HepG2 (cell line): Measurements from ENCODE around the gene FAM78A. TPM values are rescaled to one million over a fixed set of nuclear protein-coding genes. Genes with fewer than 3 reads are reported as not detected.

ENCODE experiments used
- ATAC-seq: fragments of 200-7000 bp; cut with Tn5 transposase; 3 replicates; pipeline ENCODE4 v1.9.1; 2020; ENCODE audit warnings: mild to moderate bottlenecking, moderate library complexity
- BruUV-seq: library from RNA; stranded (reverse); fragments of 400-500 nt; replicated peaks from 2 replicates; lab custom pipeline; 2021; lab: Mats Ljungman, UMichigan
- CTCF ChIA-PET: fragments of 300-600 bp; formaldehyde crosslinking; extraction: SDS; loops from one replicate; lab custom pipeline; 2021; ENCODE audit warnings: low total read pairs, inconsistent platforms, low intra/inter-chr PET ratio; lab: Yijun Ruan, JAX
- POLR2A ChIA-PET: fragments of 350-600 bp; sonication (Branson Sonifier 250); formaldehyde crosslinking; loops from one replicate; lab custom pipeline; 2020; ENCODE audit warnings: antibody characterized with exemption, inconsistent platforms; lab: Yijun Ruan, JAX
- DNase-seq: peaks from one replicate; pipeline ENCODE4 v3.0.0-alpha.2; 2015; ENCODE audit warnings: low spot score
- FAIRE-seq: peaks from 3 replicates; lab custom pipeline; 2011; peaks lifted over from hg19 to GRCh38; lab: Jason Lieb, UNC
- H2AFZ ChIP-seq: one replicate; pipeline ENCODE4 v1.6.1; 2011; ENCODE audit warnings: low read length, inconsistent platforms
- H3K27ac ChIP-seq: fragments of 300-600 bp; 3 replicates; pipeline ENCODE4 v1.8.0; 2011; ENCODE audit warnings: mixed run types, mild to moderate bottlenecking, mixed read lengths, low read length, inconsistent platforms; ENCODE audit not compliant: insufficient read depth; ENCODE audit errors: extremely low read length
- H3K27me3 ChIP-seq, 2 experiments: fragments of 200-600 bp in 1 of 2; 2 replicates in 1 of 2; 3 replicates in 1 of 2; pipeline versions ENCODE4 v1.6.0 to v1.8.0; 2011; ENCODE audit warnings: low read length in 2 of 2, mild to moderate bottlenecking in 2 of 2, moderate library complexity in 2 of 2, inconsistent platforms in 1 of 2; ENCODE audit not compliant: insufficient read depth in 2 of 2, control insufficient read depth in 1 of 2
- H3K36me3 ChIP-seq, 2 experiments: fragments of 200-600 bp in 1 of 2; replicated peaks in 1 of 2; 2 replicates in 1 of 2; 3 replicates in 1 of 2; pipeline versions ENCODE4 v1.5.1 to v1.8.0; 2011; ENCODE audit warnings: low read length in 2 of 2, inconsistent platforms in 1 of 2; ENCODE audit not compliant: insufficient read depth in 2 of 2, control insufficient read depth in 1 of 2
- H3K4me1 ChIP-seq: 2 replicates; pipeline ENCODE4 v1.5.1; 2012; ENCODE audit warnings: low read length, inconsistent platforms; ENCODE audit not compliant: insufficient read depth
- H3K4me2 ChIP-seq: 2 replicates; pipeline ENCODE4 v1.6.0; 2011; ENCODE audit warnings: low read depth, low read length, inconsistent platforms
- H3K4me3 ChIP-seq, 3 experiments: fragments of 200-600 bp in 1 of 3; sonication (generic), shearing (Covaris generic) in 1 of 3; replicated peaks in 1 of 3; 2 replicates each; pipeline ENCODE4 v1.5.1; 2011 to 2016; ENCODE audit warnings: low read length in 3 of 3, inconsistent platforms in 2 of 3, low read depth in 2 of 3, mild to moderate bottlenecking in 2 of 3, control low read depth in 1 of 3, mixed read lengths in 1 of 3; ENCODE audit not compliant: insufficient read depth in 1 of 3
- H3K79me2 ChIP-seq: one replicate; pipeline ENCODE4 v1.6.1; 2011; ENCODE audit warnings: low read length, inconsistent platforms; ENCODE audit not compliant: insufficient read depth
- H3K9ac ChIP-seq: 2 replicates; pipeline ENCODE4 v1.6.0; 2011; ENCODE audit warnings: mild to moderate bottlenecking, low read depth, low read length, inconsistent platforms; ENCODE audit not compliant: insufficient read depth
- H3K9me3 ChIP-seq: 2 replicates; pipeline ENCODE4 v1.5.1; 2012; ENCODE audit warnings: mild to moderate bottlenecking, low read length
- H4K20me1 ChIP-seq: 2 replicates; pipeline ENCODE4 v1.6.0; 2011; ENCODE audit warnings: inconsistent platforms, mild to moderate bottlenecking, low read length, moderate library complexity; ENCODE audit not compliant: insufficient read depth
- EEA1 ChIP-seq: sonication (generic); formaldehyde crosslinking; IDR thresholded peaks from 2 replicates; pipeline ENCODE4 v1.5.1; 2020; ENCODE audit warnings: mild to moderate bottlenecking, missing genetic modification reagents, borderline replicate concordance
- HOXD1 ChIP-seq: sonication (generic); formaldehyde crosslinking; IDR thresholded peaks from 2 replicates; pipeline ENCODE4 v1.5.0; 2020; ENCODE audit warnings: missing genetic modification reagents
- MATR3 ChIP-seq: sonication (generic); formaldehyde crosslinking; IDR thresholded peaks from 2 replicates; pipeline ENCODE4 v1.4.0; 2020; ENCODE audit warnings: missing genetic modification reagents
- NR1H2 ChIP-seq: sonication (generic); formaldehyde crosslinking; IDR thresholded peaks from 2 replicates; pipeline ENCODE4 v1.8.1; 2022; ENCODE audit warnings: low read depth, missing genetic modification reagents, borderline replicate concordance
- SMAD9 ChIP-seq: sonication (generic); formaldehyde crosslinking; IDR thresholded peaks from 2 replicates; pipeline ENCODE4 v1.5.1; 2020; ENCODE audit warnings: mild to moderate bottlenecking, missing genetic modification reagents
- TBX3 ChIP-seq: fragments of 450-650 bp; IDR thresholded peaks from 2 replicates; pipeline ENCODE4 v1.6.1; 2017; ENCODE audit warnings: antibody characterized with exemption, mild to moderate bottlenecking, inconsistent platforms, borderline replicate concordance
- TCF12 ChIP-seq, 2 experiments: fragments of 450-650 bp in 1 of 2; sonication (generic) in 1 of 2; formaldehyde crosslinking in 1 of 2; IDR thresholded peaks; 2 replicates each; pipeline versions ENCODE4 v1.6.1 to v1.8.0; 2017 to 2022; ENCODE audit warnings: antibody characterized with exemption in 1 of 2, mild to moderate bottlenecking in 1 of 2, missing genetic modification reagents in 1 of 2, moderate library complexity in 1 of 2
- XBP1 ChIP-seq: sonication (generic); formaldehyde crosslinking; IDR thresholded peaks from 2 replicates; pipeline ENCODE4 v1.5.0; 2020; ENCODE audit warnings: missing genetic modification reagents
- ZNF121 ChIP-seq: sonication (generic); formaldehyde crosslinking; IDR thresholded peaks from 2 replicates; pipeline ENCODE4 v1.5.0; 2020; ENCODE audit warnings: mild to moderate bottlenecking, missing genetic modification reagents
- ZNF296 ChIP-seq: sonication (generic); formaldehyde crosslinking; conservative IDR thresholded peaks from 2 replicates; pipeline ENCODE4 v1.5.0; 2020; ENCODE audit warnings: mild to moderate bottlenecking, missing genetic modification reagents
- ZNF460 ChIP-seq: sonication (generic); formaldehyde crosslinking; IDR thresholded peaks from 2 replicates; pipeline ENCODE4 v1.5.1; 2020; ENCODE audit warnings: missing genetic modification reagents, mild to moderate bottlenecking, borderline replicate concordance
- ZNF572 ChIP-seq: sonication (generic); formaldehyde crosslinking; IDR thresholded peaks from 2 replicates; pipeline ENCODE4 v1.5.1; 2020; ENCODE audit warnings: mild to moderate bottlenecking, missing genetic modification reagents
- WGBS: methylation state at CpG from one replicate; pipeline ENCODE4 v1.1.6; 2017; ENCODE audit warnings: low lambda C conversion rate; 5-methylcytosine and 5-hydroxymethylcytosine counted together
- in situ Hi-C: cut with HindIII; loops from 2 replicates; pipeline ENCODE4 v1.10.0; 2017; ENCODE audit warnings: low pct_unique_long_range_greater_than_20kb; ENCODE audit not compliant: extremely low pct_ligation_motif_present
- intact Hi-C: fragments of 100-400 bp; cut with micrococcal nuclease; formaldehyde crosslinking; loops from one replicate; pipeline ENCODE4 v1.10.0; 2022; ENCODE audit not compliant: unreplicated experiment
- polyA plus RNA-seq, 8 experiments: library from polyadenylated mRNA; depleted of rRNA in 3 of 8; stranded (reverse) in 7 of 8; unstranded in 1 of 8; fragments of >200 nt; fragmentation: Illumina TruSeq in 4 of 8; extraction: Trizol in 4 of 8; gene quantifications; 2 replicates each; pipeline versions ENCODE4 v1.2.1 to v1.2.3, GENCODE V29; 2011 to 2016; ENCODE audit warnings: low read depth in 4 of 8, missing spikeins in 1 of 8, mixed read lengths in 1 of 8; ENCODE audit not compliant: insufficient read depth in 1 of 8
- total RNA-seq, 5 experiments: library from RNA; depleted of rRNA; stranded (reverse); fragments of >200 nt; fragmentation: Illumina TruSeq; extraction: Trizol; gene quantifications; 2 replicates each; pipeline ENCODE4 v1.2.3, GENCODE V29; 2016; ENCODE audit warnings: low read depth in 1 of 5
- TF ChIP-seq, protein P1 (sequence below): sonication (generic); formaldehyde crosslinking; IDR thresholded peaks from 2 replicates; pipeline ENCODE4 v1.5.0; 2020; ENCODE audit warnings: mild to moderate bottlenecking, missing genetic modification reagents, borderline replicate concordance
- TF ChIP-seq, protein P2 (sequence below): IDR thresholded peaks from 2 replicates; pipeline ENCODE4 v1.6.1; 2016; ENCODE audit warnings: missing compliant biosample characterization, missing genetic modification reagents, borderline replicate concordance
- TF ChIP-seq, protein P3 (sequence below): sonication (generic); formaldehyde crosslinking; IDR thresholded peaks from 2 replicates; pipeline ENCODE4 v1.5.0; 2020; ENCODE audit warnings: mild to moderate bottlenecking, missing genetic modification reagents

FAM78A gene
- total and polyA plus RNA-seq, 2 of the 13 experiments (the other 11 are each of a cell fraction or from before 2014, with no cell fraction given) = 0.18 to 0.62 TPM

DNA sequence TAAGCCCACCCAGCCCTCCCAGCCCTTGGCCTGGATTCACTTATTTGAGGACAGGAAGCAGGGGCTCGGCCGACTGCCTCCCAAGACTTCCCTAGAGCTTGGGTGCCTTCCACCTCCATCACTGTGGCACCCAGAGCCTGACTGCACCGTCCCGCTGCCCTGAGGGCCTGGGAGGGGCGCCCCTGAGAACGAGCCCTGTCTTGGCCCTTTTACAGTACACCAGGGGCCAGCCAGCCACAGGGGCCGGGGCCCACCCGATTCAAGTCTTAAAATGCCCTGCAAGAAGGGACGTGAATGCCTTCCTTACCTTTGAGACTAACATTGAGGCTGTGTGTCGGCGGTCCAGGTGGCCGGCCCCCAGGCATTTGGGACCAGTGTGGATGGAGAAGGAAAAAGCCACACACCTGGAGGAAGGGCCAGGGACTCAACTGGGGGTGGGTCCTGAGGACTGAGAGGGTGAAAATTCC lies 16.8 kb downstream of the FAM78A start (continued):
- TF ChIP-seq, protein P1, sequence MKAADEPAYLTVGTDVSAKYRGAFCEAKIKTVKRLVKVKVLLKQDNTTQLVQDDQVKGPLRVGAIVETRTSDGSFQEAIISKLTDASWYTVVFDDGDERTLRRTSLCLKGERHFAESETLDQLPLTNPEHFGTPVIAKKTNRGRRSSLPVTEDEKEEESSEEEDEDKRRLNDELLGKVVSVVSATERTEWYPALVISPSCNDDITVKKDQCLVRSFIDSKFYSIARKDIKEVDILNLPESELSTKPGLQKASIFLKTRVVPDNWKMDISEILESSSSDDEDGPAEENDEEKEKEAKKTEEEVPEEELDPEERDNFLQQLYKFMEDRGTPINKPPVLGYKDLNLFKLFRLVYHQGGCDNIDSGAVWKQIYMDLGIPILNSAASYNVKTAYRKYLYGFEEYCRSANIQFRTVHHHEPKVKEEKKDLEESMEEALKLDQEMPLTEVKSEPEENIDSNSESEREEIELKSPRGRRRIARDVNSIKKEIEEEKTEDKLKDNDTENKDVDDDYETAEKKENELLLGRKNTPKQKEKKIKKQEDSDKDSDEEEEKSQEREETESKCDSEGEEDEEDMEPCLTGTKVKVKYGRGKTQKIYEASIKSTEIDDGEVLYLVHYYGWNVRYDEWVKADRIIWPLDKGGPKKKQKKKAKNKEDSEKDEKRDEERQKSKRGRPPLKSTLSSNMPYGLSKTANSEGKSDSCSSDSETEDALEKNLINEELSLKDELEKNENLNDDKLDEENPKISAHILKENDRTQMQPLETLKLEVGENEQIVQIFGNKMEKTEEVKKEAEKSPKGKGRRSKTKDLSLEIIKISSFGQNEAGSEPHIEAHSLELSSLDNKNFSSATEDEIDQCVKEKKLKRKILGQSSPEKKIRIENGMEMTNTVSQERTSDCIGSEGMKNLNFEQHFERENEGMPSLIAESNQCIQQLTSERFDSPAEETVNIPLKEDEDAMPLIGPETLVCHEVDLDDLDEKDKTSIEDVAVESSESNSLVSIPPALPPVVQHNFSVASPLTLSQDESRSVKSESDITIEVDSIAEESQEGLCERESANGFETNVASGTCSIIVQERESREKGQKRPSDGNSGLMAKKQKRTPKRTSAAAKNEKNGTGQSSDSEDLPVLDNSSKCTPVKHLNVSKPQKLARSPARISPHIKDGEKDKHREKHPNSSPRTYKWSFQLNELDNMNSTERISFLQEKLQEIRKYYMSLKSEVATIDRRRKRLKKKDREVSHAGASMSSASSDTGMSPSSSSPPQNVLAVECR (CRISPR knock-in tag) = no peak
- TF ChIP-seq, protein P2, sequence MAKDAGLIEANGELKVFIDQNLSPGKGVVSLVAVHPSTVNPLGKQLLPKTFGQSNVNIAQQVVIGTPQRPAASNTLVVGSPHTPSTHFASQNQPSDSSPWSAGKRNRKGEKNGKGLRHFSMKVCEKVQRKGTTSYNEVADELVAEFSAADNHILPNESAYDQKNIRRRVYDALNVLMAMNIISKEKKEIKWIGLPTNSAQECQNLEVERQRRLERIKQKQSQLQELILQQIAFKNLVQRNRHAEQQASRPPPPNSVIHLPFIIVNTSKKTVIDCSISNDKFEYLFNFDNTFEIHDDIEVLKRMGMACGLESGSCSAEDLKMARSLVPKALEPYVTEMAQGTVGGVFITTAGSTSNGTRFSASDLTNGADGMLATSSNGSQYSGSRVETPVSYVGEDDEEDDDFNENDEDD = no peak
- TF ChIP-seq MATR3 = no peak

DNA sequence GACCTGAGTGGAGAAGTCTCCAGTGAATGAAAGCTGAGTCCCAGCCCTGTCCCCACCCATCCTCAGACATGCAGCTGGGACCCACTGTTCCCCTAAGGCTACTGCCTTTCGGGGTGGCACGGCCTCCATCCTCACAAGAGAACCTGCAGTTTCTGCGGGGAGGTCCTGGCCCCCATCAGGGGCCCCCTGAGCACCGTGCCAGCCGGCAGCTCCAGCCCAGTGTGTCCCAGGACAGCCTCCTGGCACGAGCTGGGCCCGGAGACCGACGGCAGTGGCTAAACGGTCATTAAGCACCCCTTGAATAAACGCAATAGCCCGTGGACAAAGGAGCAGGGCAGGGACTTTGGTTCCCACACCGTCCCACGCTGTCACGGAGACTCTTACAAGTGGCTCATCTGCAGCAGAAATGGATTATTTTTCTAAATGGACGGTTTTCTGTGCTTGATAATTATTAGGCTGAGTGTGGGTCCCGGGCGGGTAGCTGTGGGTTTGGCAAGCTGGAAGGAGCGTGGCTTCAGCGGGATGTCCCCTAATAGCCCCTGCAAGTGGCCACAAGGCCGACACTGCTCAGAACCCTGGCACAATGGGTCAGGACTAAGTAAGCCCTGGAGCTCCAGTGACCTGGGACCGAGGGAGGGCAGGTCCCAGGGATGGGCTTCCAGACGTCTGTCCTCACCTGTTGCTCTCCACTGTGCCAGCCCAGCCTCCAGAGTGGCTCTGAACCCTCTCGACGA lies 17.4 kb downstream of the FAM78A start:
- no peak for DNase-seq
- Histone ChIP-seq H3K9me3 (no peaks in the 10 kb centered on the region), H3K4me3 (no peak overlapping the region), H4K20me1 (no peaks in the 10 kb centered on the region), H3K79me2 (no peaks in the 10 kb centered on the region), H3K27me3 (peaks cover 12 to 49% of the 10 kb centered on the region in 2 experiments; a peak in 4 of 5 replicates), H2AFZ (no peak overlapping the region), H3K36me3 (no peaks in the 10 kb centered on the region), H3K9ac (no peak overlapping the region), H3K27ac (no peak overlapping the region), H3K4me2 (no peak overlapping the region), H3K4me1 (peaks cover 29% of the 10 kb centered on the region)
- CTCF ChIA-PET = no interaction called here
- intact Hi-C loops (no loop called here), in situ Hi-C loops (no loop called here)
- no peak for FAIRE-seq
- BruUV-seq = no TSS peak
- ATAC-seq = no peak; the same call in 2 of the 3 replicates
- POLR2A ChIA-PET = no interaction called here
- 15% methylated on average over 9 of the region's 25 CpGs for WGBS
- no peak for TF ChIP-seq HOXD1 (CRISPR knock-in tag)
- no peak for TF ChIP-seq SMAD9 (CRISPR knock-in tag)
- no peak for TF ChIP-seq EEA1 (CRISPR knock-in tag)
- TF ChIP-seq ZNF460 (CRISPR knock-in tag) = no peak
- TF ChIP-seq ZNF121 = no peak
- TF ChIP-seq TCF12 (IDR thresholded peaks at IDR 0.05) = no peak
- no peak for TF ChIP-seq TCF12 (CRISPR knock-in tag; IDR thresholded peaks at IDR 0.05)
- TF ChIP-seq TBX3 = no peak
- no peak for TF ChIP-seq ZNF572 (CRISPR knock-in tag)
- TF ChIP-seq, protein P3, sequence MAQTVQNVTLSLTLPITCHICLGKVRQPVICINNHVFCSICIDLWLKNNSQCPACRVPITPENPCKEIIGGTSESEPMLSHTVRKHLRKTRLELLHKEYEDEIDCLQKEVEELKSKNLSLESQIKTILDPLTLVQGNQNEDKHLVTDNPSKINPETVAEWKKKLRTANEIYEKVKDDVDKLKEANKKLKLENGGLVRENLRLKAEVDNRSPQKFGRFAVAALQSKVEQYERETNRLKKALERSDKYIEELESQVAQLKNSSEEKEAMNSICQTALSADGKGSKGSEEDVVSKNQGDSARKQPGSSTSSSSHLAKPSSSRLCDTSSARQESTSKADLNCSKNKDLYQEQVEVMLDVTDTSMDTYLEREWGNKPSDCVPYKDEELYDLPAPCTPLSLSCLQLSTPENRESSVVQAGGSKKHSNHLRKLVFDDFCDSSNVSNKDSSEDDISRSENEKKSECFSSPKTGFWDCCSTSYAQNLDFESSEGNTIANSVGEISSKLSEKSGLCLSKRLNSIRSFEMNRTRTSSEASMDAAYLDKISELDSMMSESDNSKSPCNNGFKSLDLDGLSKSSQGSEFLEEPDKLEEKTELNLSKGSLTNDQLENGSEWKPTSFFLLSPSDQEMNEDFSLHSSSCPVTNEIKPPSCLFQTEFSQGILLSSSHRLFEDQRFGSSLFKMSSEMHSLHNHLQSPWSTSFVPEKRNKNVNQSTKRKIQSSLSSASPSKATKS (CRISPR knock-in tag) = no peak
- TF ChIP-seq ZNF296 (CRISPR knock-in tag) = no peak
- no peak for TF ChIP-seq XBP1 (CRISPR knock-in tag)
- no peak for TF ChIP-seq NR1H2 (CRISPR knock-in tag)
